EL (cell line): ENCODE results near the gene ARHGEF28.

Experiments used
- DNase-seq: peaks from one replicate; pipeline ENCODE4 v3.0.0-alpha.2; 2016

The ARHGEF28 gene

GRCh38 chr5:73907164-73907563, 281.2 kb downstream of the ARHGEF28 start:
- DNase-seq, result no peak

- no peak for DNase-seq
Observed at GRCh38 chr5:73908395-73908794, 282.4 kb downstream of the ARHGEF28 start.

- DNase-seq, result no peak
Observed at GRCh38 chr5:73908846-73909245, 282.9 kb downstream of the ARHGEF28 start.

- no peak for DNase-seq
Observed at GRCh38 chr5:73909474-73909873, 283.5 kb downstream of the ARHGEF28 start.

- no peak for DNase-seq
Observed at GRCh38 chr5:73911761-73912393, 285.9 kb downstream of the ARHGEF28 start.

- no peak for DNase-seq
Observed at GRCh38 chr5:73912821-73913271, 286.9 kb downstream of the ARHGEF28 start.

GRCh38 chr5:73913971-73914370, 288.0 kb downstream of the ARHGEF28 start:
- no peak for DNase-seq

GRCh38 chr5:73915345-73915744, 289.3 kb downstream of the ARHGEF28 start:
- DNase-seq, result no peak

- no peak for DNase-seq
Observed at GRCh38 chr5:73917433-73917832, 291.4 kb downstream of the ARHGEF28 start.

GRCh38 chr5:73917891-73918290, 291.9 kb downstream of the ARHGEF28 start:
- DNase-seq, result no peak

- DNase-seq, result no peak
Observed at GRCh38 chr5:73918791-73919221, 292.8 kb downstream of the ARHGEF28 start.

- DNase-seq, result no peak
Observed at GRCh38 chr5:73921741-73922140, 295.7 kb downstream of the ARHGEF28 start.

GRCh38 chr5:73922224-73922623, 296.2 kb downstream of the ARHGEF28 start:
- DNase-seq, result no peak

- DNase-seq, result no peak
Observed at GRCh38 chr5:73922875-73923557, 297.0 kb downstream of the ARHGEF28 start.

GRCh38 chr5:73928476-73929070, 302.6 kb downstream of the ARHGEF28 start:
- DNase-seq, result no peak

GRCh38 chr5:73935719-73936118, 309.7 kb downstream of the ARHGEF28 start:
- no peak for DNase-seq

- peak; percentile 97 for DNase-seq
Observed at GRCh38 chr5:73938280-73938937, 312.4 kb downstream of the ARHGEF28 start.

GRCh38 chr5:73938938-73939320, 312.9 kb downstream of the ARHGEF28 start:
- DNase-seq, result no peak

GRCh38 chr5:73939557-73939956, 313.6 kb downstream of the ARHGEF28 start:
- DNase-seq, result peak; percentile 42

- no peak for DNase-seq
Observed at GRCh38 chr5:73940026-73940425, 314.0 kb downstream of the ARHGEF28 start.

GRCh38 chr5:73940801-73941200, 314.8 kb downstream of the ARHGEF28 start:
- DNase-seq, result no peak

GRCh38 chr5:73942783-73943182, 316.8 kb downstream of the ARHGEF28 start:
- no peak for DNase-seq

GRCh38 chr5:73943397-73943796, 317.4 kb downstream of the ARHGEF28 start:
- DNase-seq, result no peak

GRCh38 chr5:73944581-73944980, 318.6 kb downstream of the ARHGEF28 start:
- no peak for DNase-seq
